ENCODE data around the gene CDH23.

The CDH23 gene

GRCh38 chr10:71531485-71532446, 135.0 kb downstream of the CDH23 start:
- no peak overlapping the region for H3K9ac ChIP-seq (ENCODE audit: low read length)
- no peaks in the 10 kb centered on the region for H3K9me3 ChIP-seq (replicated peaks; ENCODE audit: insufficient read depth, low read length)
- no peaks in the 10 kb centered on the region for H3F3A ChIP-seq (ENCODE audit: insufficient read depth, low read length)
- H3K27ac ChIP-seq (ENCODE audit: low read length), result no peak overlapping the region
- no peak for TF ChIP-seq EZH2phosphoT487 (IDR thresholded peaks at IDR 0.05; ENCODE audit: low read length)
- TF ChIP-seq EZH2 (optimal IDR thresholded peaks at IDR 0.05; ENCODE audit: low read depth, low read length), result no peak
- TF ChIP-seq CTCF (IDR thresholded peaks at IDR 0.05; ENCODE audit: low read length), result no peak
- no peaks in the 10 kb centered on the region for H3K36me3 ChIP-seq (replicated peaks; ENCODE audit: insufficient read depth, low read length)
- H3K4me3 ChIP-seq (ENCODE audit: low read length), result no peak overlapping the region
- H3K4me2 ChIP-seq (ENCODE audit: low read depth, low read length), result no peak overlapping the region
- peaks cover 82% of the 10 kb centered on the region for H3K27me3 ChIP-seq (replicated peaks; ENCODE audit: insufficient read depth, low read length)
- DNase-seq, result no peak
- H4K20me1 ChIP-seq (ENCODE audit: insufficient read depth, low read length), result no peaks in the 10 kb centered on the region
- H3K4me1 ChIP-seq (ENCODE audit: low read length), result no peaks in the 10 kb centered on the region
- H3K79me2 ChIP-seq (ENCODE audit: low read length), result no peaks in the 10 kb centered on the region
- H3K9me2 ChIP-seq (replicated peaks; ENCODE audit: insufficient read depth, low read length), result no peaks in the 10 kb centered on the region
- H2AFZ ChIP-seq (ENCODE audit: low read length), result no peak overlapping the region

- Histone ChIP-seq H3K4me3 (ENCODE audit: low read length) (no peak overlapping the region), H4K20me1 (ENCODE audit: insufficient read depth, low read length) (no peaks in the 10 kb centered on the region)
These were observed 136.2 kb downstream of the CDH23 start for GRCh38 chr10:71532878-71533277.

GRCh38 chr10:71533936-71534335, 137.2 kb downstream of the CDH23 start:
- peaks cover 86% of the 10 kb centered on the region for H3K27me3 ChIP-seq (replicated peaks; ENCODE audit: insufficient read depth, low read length)
- H3K79me2 ChIP-seq (ENCODE audit: low read length), result no peaks in the 10 kb centered on the region
- no peak overlapping the region for H3K27ac ChIP-seq (ENCODE audit: low read length)
- no peaks in the 10 kb centered on the region for H3K9me2 ChIP-seq (replicated peaks; ENCODE audit: insufficient read depth, low read length)
- H4K20me1 ChIP-seq (ENCODE audit: insufficient read depth, low read length), result no peaks in the 10 kb centered on the region
- no peak for DNase-seq
- TF ChIP-seq EZH2phosphoT487 (IDR thresholded peaks at IDR 0.05; ENCODE audit: low read length) (no peak), EZH2 (optimal IDR thresholded peaks at IDR 0.05; ENCODE audit: low read depth, low read length) (no peak), CTCF (IDR thresholded peaks at IDR 0.05; ENCODE audit: low read length) (no peak)
- no peak overlapping the region for H3K9ac ChIP-seq (ENCODE audit: low read length)
- no peaks in the 10 kb centered on the region for H3K4me1 ChIP-seq (ENCODE audit: low read length)
- H3F3A ChIP-seq (ENCODE audit: insufficient read depth, low read length), result no peaks in the 10 kb centered on the region
- H2AFZ ChIP-seq (ENCODE audit: low read length), result no peak overlapping the region
- no peak overlapping the region for H3K4me3 ChIP-seq (ENCODE audit: low read length)
- H3K4me2 ChIP-seq (ENCODE audit: low read depth, low read length), result no peak overlapping the region
- no peaks in the 10 kb centered on the region for H3K9me3 ChIP-seq (replicated peaks; ENCODE audit: insufficient read depth, low read length)
- no peaks in the 10 kb centered on the region for H3K36me3 ChIP-seq (replicated peaks; ENCODE audit: insufficient read depth, low read length)

More at GRCh38 chr10:71532878-71533277, 136.2 kb downstream of the CDH23 start:
- no peak for DNase-seq
- no peak overlapping the region for H3K4me2 ChIP-seq (ENCODE audit: low read depth, low read length)
- H3K36me3 ChIP-seq (replicated peaks; ENCODE audit: insufficient read depth, low read length), result no peaks in the 10 kb centered on the region
- peaks cover 83% of the 10 kb centered on the region for H3K27me3 ChIP-seq (replicated peaks; ENCODE audit: insufficient read depth, low read length)
- no peak overlapping the region for H2AFZ ChIP-seq (ENCODE audit: low read length)
- no peak for TF ChIP-seq CTCF (IDR thresholded peaks at IDR 0.05; ENCODE audit: low read length)
- TF ChIP-seq EZH2 (optimal IDR thresholded peaks at IDR 0.05; ENCODE audit: low read depth, low read length), result no peak
- TF ChIP-seq EZH2phosphoT487 (IDR thresholded peaks at IDR 0.05; ENCODE audit: low read length), result no peak
- no peaks in the 10 kb centered on the region for H3K9me3 ChIP-seq (replicated peaks; ENCODE audit: insufficient read depth, low read length)
- no peaks in the 10 kb centered on the region for H3K4me1 ChIP-seq (ENCODE audit: low read length)
- H3K9ac ChIP-seq (ENCODE audit: low read length), result no peak overlapping the region
- no peaks in the 10 kb centered on the region for H3K9me2 ChIP-seq (replicated peaks; ENCODE audit: insufficient read depth, low read length)
- H3K79me2 ChIP-seq (ENCODE audit: low read length), result no peaks in the 10 kb centered on the region
- H3K27ac ChIP-seq (ENCODE audit: low read length), result no peak overlapping the region
- H3F3A ChIP-seq (ENCODE audit: insufficient read depth, low read length), result no peaks in the 10 kb centered on the region

Measured in MM.1S (cell line).